ENCODE results near the gene TMOD2.
"Not testable (repeated sequence)": the region's sequence is repeated elsewhere in the genome, so short reads cannot be mapped to it uniquely, and the experiment has no call there.

TMOD2 gene

GRCh38 chr15:51782357-51782896 is 31.0 kb downstream of the TMOD2 start:
- Histone ChIP-seq H3K4me2 (no peak overlapping the region), H3K36me3 (peaks cover 48% of the 10 kb centered on the region), H4K20me1 (no peaks in the 10 kb centered on the region), H3K27me3 (no peaks in the 10 kb centered on the region), H3K4me1 (no peaks in the 10 kb centered on the region), H3K27ac (no peak overlapping the region), H3K9ac (no peak overlapping the region), H3K4me3 (no peak overlapping the region), H3K9me3 (peaks cover 25% of the 10 kb centered on the region)
- TF ChIP-seq Cebpa-rat (IDR thresholded peaks at IDR 0.05) = no peak

DNA sequence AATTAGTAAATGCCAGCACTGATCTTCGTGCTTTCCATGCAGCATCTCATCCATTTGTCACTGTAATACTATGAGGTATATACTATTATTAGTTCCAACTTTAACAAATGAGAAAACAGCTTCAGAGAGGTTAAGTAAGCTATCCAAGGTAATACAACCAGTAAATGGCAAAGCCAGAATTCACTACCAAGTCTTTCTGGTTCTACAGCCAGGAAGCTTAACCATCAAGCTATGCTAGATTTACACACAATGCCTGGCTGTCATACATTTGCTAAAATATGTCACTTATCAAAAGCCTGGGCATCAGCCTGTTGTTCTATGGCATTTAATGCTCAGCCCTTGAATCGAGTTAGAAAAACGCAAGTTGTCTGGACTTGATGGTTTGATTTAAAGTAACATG is 32.6 kb downstream of the TMOD2 start:
- no peak overlapping the region for H3K9ac ChIP-seq
- H3K27me3 ChIP-seq = no peaks in the 10 kb centered on the region
- H3K4me1 ChIP-seq = no peaks in the 10 kb centered on the region
- H3K4me2 ChIP-seq = no peak overlapping the region
- no peaks in the 10 kb centered on the region for H4K20me1 ChIP-seq
- no peak overlapping the region for H3K27ac ChIP-seq
- no peak overlapping the region for H3K4me3 ChIP-seq
- H3K36me3 ChIP-seq = peaks cover 54% of the 10 kb centered on the region
- peaks cover 30% of the 10 kb centered on the region for H3K9me3 ChIP-seq
- TF ChIP-seq Cebpa-rat (IDR thresholded peaks at IDR 0.05) = no peak

DNA sequence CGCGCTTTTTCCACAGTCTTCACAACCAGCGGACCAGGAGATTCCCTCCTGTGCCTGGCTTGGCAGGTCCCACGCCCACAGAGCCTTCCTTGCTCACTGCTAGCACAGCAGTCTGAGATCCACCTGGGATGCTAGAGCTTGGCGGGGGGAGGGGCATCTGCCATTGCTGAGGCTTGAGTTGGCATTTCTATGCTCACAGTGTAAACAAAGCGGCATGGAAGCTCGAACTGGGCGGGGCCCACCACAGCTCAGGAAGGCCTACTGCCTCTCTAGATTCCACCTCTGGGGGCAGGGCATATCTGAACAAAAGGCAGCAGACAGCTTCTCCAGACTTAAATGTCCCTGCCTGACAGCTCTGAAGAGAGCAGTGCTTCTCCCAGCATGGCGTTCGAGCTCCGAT is 35.7 kb downstream of the TMOD2 start:
- not testable (repeated sequence) for H3K4me1 ChIP-seq, H3K27ac ChIP-seq, H3K4me2 ChIP-seq, H3K27me3 ChIP-seq, H3K4me3 ChIP-seq, H3K9ac ChIP-seq, H4K20me1 ChIP-seq
- Histone ChIP-seq H3K9me3 (peaks cover 30% of the 10 kb centered on the region), H3K36me3 (peaks cover 38% of the 10 kb centered on the region)

GRCh38 chr15:51792474-51792873 is 41.1 kb downstream of the TMOD2 start:
- not testable (repeated sequence) for H3K27ac ChIP-seq, H3K4me3 ChIP-seq, H3K9ac ChIP-seq, H3K9me3 ChIP-seq, H3K4me1 ChIP-seq, H4K20me1 ChIP-seq, H3K4me2 ChIP-seq, H3K36me3 ChIP-seq, H3K27me3 ChIP-seq

DNA sequence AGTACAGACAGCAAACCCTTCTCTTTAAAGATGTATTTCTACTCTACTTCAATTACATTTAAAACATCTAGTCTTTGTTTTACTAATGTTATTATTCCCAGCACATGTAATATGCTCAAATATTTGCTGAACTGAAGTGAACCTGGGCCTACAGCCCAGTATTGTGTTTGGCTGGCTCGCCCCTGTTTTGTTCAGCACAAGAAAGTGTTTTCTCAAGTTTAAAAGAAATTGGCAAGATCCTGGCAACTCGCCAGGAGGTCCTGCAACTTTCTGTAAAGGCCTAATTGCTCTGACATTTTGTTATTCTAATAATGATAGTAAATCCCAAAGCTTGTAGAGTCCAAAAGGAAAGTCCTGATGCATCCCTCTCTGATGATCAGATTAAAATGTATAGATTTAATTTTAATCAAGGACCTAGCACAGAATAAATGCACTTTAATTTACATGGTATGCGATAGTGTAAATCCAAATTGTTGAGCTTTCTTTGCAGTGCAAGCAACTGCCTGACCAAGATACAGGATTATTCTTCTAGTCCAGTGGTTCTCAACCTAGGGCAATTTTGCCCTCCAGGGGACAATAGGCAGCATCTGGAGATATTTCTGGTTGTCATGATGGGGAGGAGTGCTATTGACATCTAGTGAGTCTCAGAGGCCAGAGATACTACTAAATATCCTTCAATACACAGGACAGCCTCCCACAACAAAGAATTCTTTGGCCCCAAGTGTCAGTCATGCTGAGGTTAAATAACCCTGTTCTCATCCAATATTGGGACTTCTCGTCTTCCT is 42.3 kb downstream of the TMOD2 start:
- Histone ChIP-seq H3K4me2 (no peak overlapping the region), H3K27me3 (no peaks in the 10 kb centered on the region), H3K4me1 (peaks cover 4% of the 10 kb centered on the region), H3K4me3 (no peak overlapping the region), H4K20me1 (no peaks in the 10 kb centered on the region), H3K36me3 (peaks cover 6% of the 10 kb centered on the region), H3K9ac (no peak overlapping the region), H3K9me3 (no peaks in the 10 kb centered on the region; the same call in 1 of the 2 replicates), H3K27ac (no peak overlapping the region)
- TF ChIP-seq Cebpa-rat (IDR thresholded peaks at IDR 0.05) = no peak

DNA sequence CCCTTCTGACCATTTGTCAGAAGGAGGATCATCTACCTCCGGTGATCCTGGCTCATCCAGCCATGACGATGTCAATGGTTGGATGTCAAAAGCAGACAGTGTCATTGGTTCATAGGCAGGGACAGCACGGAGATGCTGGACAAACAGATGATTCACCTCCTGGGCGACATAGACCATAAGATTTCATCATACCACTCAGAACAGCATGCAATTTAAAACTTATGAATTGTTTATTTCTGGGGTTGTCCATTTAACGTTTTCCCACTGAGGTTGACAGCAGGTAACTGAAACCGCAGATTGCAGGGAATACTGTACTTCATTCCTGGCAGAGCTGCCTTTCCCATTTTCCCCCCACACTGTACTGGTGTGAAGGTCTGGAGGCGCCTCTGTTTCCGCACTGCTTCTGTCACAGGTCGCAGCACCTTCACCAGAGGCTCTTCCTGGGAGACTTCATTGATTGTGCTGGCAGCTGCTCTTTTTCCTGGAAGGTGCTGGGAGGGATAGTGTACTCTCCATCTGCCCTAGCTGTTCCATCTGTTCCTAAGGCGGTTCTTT is 45.5 kb downstream of the TMOD2 start:
- Histone ChIP-seq H3K4me3 (no peak overlapping the region), H3K9ac (no peak overlapping the region), H3K4me1 (peaks cover 15% of the 10 kb centered on the region), H3K27ac (no peak overlapping the region), H3K27me3 (no peaks in the 10 kb centered on the region), H4K20me1 (no peaks in the 10 kb centered on the region), H3K9me3 (no peaks in the 10 kb centered on the region; the same call in 1 of the 2 replicates), H3K36me3 (peaks cover 23% of the 10 kb centered on the region), H3K4me2 (no peak overlapping the region)
- TF ChIP-seq Cebpa-rat (IDR thresholded peaks at IDR 0.05) = no peak

DNA sequence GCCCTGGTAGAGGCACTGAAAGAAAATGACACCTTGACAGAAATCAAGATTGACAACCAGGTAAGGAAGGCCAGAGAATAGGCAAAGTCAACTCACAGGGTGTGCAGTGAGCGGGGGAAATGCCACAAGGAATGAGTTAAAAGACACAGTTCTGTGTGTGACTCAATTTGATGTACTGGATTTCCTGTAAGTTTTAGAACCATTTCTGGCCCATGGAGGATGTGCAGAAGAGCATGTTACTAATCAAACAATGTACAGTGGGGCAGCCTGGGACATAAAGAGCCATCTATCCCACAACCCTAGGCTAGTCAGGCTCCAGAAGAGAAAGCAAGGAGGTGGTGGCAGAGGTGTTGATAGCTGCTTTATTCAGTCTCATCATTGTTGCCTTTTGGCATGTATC is 46.9 kb downstream of the TMOD2 start:
- TF ChIP-seq Cebpa-rat (IDR thresholded peaks at IDR 0.05) = no peak
- no peak overlapping the region for H3K9ac ChIP-seq
- no peaks in the 10 kb centered on the region for H3K27me3 ChIP-seq
- no peak overlapping the region for H3K4me2 ChIP-seq
- H3K9me3 ChIP-seq = no peaks in the 10 kb centered on the region
- peaks cover 15% of the 10 kb centered on the region for H3K4me1 ChIP-seq
- no peaks in the 10 kb centered on the region for H4K20me1 ChIP-seq
- H3K27ac ChIP-seq = no peak overlapping the region
- no peak overlapping the region for H3K4me3 ChIP-seq
- H3K36me3 ChIP-seq = peaks cover 23% of the 10 kb centered on the region

- no peak overlapping the region for H3K9ac ChIP-seq
- H3K4me2 ChIP-seq = no peak overlapping the region
- peaks cover 23% of the 10 kb centered on the region for H3K36me3 ChIP-seq
- no peaks in the 10 kb centered on the region for H4K20me1 ChIP-seq
- no peaks in the 10 kb centered on the region for H3K27me3 ChIP-seq
- no peaks in the 10 kb centered on the region for H3K9me3 ChIP-seq
- H3K27ac ChIP-seq = no peak overlapping the region
- no peak for TF ChIP-seq Cebpa-rat (IDR thresholded peaks at IDR 0.05)
- H3K4me1 ChIP-seq = peaks cover 15% of the 10 kb centered on the region
- H3K4me3 ChIP-seq = no peak overlapping the region
Observed at GRCh38 chr15:51799282-51800252, 48.2 kb downstream of the TMOD2 start.

DNA sequence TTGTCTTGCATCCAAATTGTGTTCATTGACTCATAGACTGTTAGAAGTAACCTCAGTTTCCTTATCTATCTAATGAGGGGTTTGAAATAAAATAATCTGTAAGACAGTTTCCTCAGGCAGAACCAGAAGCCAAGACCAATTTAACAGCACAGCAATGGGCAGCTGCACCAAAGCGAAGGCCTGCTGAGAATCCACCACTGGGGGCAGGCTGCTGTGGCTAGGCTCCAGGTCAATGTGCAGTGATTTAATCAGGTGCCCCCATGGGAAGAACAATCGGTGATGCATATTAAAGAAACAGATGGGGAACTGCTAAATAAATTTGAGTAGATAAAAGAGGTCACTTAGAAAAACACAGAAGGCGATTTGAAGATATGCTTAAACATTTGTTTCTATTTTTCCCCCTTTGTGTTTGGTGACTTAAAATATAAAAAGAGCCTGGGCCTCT is 50.0 kb downstream of the TMOD2 start:
- Histone ChIP-seq H3K4me2 (no peak overlapping the region), H3K36me3 (peaks cover 28% of the 10 kb centered on the region), H3K9me3 (no peaks in the 10 kb centered on the region), H3K27ac (no peak overlapping the region), H3K4me3 (no peak overlapping the region), H3K27me3 (no peaks in the 10 kb centered on the region), H3K4me1 (peaks cover 19% of the 10 kb centered on the region), H3K9ac (no peak overlapping the region), H4K20me1 (no peaks in the 10 kb centered on the region)
- TF ChIP-seq Cebpa-rat (IDR thresholded peaks at IDR 0.05) = no peak

Measured in BLaER1 (cell line).